ENCODE results near the gene COA5. TPM values are rescaled to one million over a fixed set of nuclear protein-coding genes. Genes with fewer than 3 reads are reported as not detected.

Gene COA5
- total RNA-seq, 3 donors from 2014 or later, result 27.7 to 35.2 (median 28.0) TPM

DNA sequence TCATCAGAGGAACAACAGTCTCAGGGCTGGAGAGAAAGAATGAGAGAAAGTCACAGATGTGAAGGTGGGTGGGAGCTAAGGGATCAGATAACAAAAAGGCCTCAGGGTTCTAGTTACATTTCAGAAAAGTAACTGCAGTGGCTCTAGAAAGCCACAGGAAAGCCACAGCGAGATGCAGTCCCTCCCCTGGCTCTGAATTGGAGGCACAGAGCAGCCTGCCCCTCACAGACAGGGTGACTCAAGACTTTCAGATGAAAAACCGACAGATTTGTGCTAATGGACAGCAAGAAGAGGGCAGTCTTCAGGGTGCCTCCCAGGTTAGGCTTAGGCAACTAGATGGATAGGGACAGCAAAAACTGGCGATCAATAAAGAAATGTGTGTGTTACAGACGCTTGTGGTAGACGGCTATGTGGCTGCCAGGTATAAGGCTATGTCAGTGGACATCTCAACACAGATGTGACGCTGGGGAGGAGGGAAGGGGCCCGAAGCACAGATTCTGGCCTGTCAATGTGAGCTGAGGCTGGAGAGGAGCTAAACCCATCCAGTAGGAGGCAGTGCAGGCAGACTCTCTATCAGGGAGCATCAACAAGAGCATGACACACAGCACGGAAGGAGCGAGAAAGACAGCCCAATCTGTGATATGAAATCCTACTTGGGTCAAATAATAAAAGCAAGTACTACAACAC lies 26.2 kb upstream of the COA5 start:
- intact Hi-C loops (cut with DNase I, micrococcal nuclease), result no loop called here
- ATAC-seq (peak; percentile 57), DNase-seq (peak in 1 of 3 donors; percentile 23)
- H3K36me3 ChIP-seq (ENCODE audit: low read depth), result peaks cover 3% of the 10 kb centered on the region
- no peak overlapping the region for H3K4me3 ChIP-seq
- TF ChIP-seq, protein P1, sequence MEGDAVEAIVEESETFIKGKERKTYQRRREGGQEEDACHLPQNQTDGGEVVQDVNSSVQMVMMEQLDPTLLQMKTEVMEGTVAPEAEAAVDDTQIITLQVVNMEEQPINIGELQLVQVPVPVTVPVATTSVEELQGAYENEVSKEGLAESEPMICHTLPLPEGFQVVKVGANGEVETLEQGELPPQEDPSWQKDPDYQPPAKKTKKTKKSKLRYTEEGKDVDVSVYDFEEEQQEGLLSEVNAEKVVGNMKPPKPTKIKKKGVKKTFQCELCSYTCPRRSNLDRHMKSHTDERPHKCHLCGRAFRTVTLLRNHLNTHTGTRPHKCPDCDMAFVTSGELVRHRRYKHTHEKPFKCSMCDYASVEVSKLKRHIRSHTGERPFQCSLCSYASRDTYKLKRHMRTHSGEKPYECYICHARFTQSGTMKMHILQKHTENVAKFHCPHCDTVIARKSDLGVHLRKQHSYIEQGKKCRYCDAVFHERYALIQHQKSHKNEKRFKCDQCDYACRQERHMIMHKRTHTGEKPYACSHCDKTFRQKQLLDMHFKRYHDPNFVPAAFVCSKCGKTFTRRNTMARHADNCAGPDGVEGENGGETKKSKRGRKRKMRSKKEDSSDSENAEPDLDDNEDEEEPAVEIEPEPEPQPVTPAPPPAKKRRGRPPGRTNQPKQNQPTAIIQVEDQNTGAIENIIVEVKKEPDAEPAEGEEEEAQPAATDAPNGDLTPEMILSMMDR (IDR thresholded peaks at IDR 0.05), result no peak
- no peaks in the 10 kb centered on the region for H3K9me3 ChIP-seq
- no peaks in the 10 kb centered on the region for H3K4me1 ChIP-seq (ENCODE audit: low read depth)

DNA sequence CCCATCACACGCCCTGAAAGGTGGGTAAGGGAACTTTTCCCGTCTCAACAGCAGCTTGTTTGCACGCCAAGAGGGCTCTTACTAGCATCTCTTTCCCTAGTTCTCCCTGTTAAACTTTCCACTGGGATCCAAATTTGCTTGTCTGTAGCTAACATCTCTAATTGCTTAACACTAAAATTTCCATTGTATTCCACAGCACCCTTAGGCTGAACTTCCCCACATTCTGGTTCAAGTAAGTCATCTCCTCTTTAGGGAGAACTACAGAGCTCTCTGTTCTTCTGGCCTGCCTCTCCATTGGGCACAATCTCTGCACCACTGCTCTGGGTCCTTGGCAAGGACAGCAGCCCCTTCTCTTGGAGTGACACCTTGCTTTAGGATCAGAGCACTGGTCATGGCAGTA lies 24.0 kb upstream of the COA5 start:
- intact Hi-C loops (cut with DNase I, micrococcal nuclease), result no loop called here
- H3K4me3 ChIP-seq, result no peak overlapping the region
- peaks cover 3% of the 10 kb centered on the region for H3K36me3 ChIP-seq (ENCODE audit: low read depth)
- ATAC-seq (no peak), DNase-seq (no peak)
- no peaks in the 10 kb centered on the region for H3K4me1 ChIP-seq (ENCODE audit: low read depth)
- TF ChIP-seq, protein P1 (IDR thresholded peaks at IDR 0.05), result no peak
- H3K9me3 ChIP-seq, result no peaks in the 10 kb centered on the region

DNA sequence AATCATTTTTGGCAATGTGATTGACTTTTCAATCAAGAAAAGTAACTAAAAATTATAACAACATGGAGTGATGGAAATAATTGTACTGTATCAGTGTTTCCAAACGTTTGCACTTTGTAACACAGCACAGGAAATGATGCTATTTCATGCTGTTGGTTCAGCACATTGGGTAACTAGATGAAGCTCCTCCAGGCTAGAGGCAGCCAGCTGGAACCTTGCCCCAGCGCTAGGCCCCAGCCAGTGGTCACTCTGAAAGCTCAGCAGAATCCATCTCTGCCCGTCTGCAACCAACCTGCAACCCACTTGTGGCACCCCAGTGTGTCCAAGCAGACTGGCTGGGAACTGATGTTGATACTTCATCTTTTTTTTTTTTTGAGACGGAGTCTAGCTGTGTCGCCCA lies 15.3 kb upstream of the COA5 start:
- no peaks in the 10 kb centered on the region for H3K36me3 ChIP-seq (ENCODE audit: low read depth)
- no peaks in the 10 kb centered on the region for H3K9me3 ChIP-seq
- DNase-seq, result no peak
- H3K4me3 ChIP-seq, result no peak overlapping the region
- intact Hi-C loops (cut with DNase I, micrococcal nuclease), result no loop called here
- TF ChIP-seq, protein P1 (IDR thresholded peaks at IDR 0.05), result no peak
- peak; percentile 29 for ATAC-seq
- no peaks in the 10 kb centered on the region for H3K4me1 ChIP-seq (ENCODE audit: low read depth)

DNA sequence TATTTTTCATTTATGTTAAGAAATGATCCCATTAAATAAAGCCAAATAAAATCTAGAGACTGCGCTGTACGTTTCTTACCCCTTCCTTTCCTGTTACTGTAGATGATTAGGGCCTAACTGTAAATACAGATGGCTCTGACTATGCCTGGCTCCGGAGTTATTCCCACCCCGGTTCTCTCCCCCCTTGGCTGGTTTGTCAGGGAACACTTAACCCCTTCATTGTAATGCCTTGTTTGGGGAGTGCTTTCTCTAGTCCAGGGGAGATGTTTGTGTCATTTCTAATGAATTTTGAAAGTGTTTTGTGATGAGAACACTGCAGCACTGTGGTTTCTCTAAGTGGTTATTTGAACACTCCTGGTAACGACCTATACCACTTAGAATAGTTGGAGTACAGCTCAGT lies 8.8 kb upstream of the COA5 start:
- ATAC-seq (no peak), DNase-seq (no peak)
- H3K4me3 ChIP-seq, result no peak overlapping the region
- intact Hi-C loops (cut with DNase I, micrococcal nuclease), result no loop called here
- H3K4me1 ChIP-seq (ENCODE audit: low read depth), result no peaks in the 10 kb centered on the region
- TF ChIP-seq, protein P1 (IDR thresholded peaks at IDR 0.05), result no peak
- no peaks in the 10 kb centered on the region for H3K36me3 ChIP-seq (ENCODE audit: low read depth)
- H3K9me3 ChIP-seq, result no peaks in the 10 kb centered on the region

DNA sequence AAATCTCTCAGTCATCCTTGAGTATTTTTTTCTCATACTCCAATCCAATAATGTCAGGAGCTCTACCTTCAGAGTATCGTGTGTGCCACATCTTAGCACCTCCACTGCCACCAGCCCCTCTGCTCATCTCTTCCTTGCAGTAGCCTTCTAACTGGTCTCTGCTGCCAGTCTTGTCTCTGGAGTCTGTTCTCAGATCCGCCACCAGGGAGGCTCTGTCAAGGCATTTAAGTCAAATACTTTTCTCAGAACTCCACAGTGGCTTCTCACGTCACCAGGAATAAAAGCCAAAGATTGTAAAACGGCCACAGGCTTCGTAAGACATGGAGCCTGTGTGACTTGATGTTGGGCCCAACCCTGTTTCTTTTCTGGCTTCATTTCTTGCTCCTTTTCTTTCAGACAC lies 7.2 kb upstream of the COA5 start:
- H3K4me3 ChIP-seq, result no peak overlapping the region
- H3K36me3 ChIP-seq (ENCODE audit: low read depth), result no peaks in the 10 kb centered on the region
- ATAC-seq (peak; percentile 20), DNase-seq (no peak)
- H3K4me1 ChIP-seq (ENCODE audit: low read depth), result peaks cover 9% of the 10 kb centered on the region
- intact Hi-C loops (cut with DNase I, micrococcal nuclease), result no loop called here
- no peaks in the 10 kb centered on the region for H3K9me3 ChIP-seq
- TF ChIP-seq, protein P1 (IDR thresholded peaks at IDR 0.05), result no peak

Measured in mucosa of descending colon (tissue), 3 donors.